NAMALWA (cell line): ENCODE measurements around the gene C2CD4C.
"Not testable (repeated sequence)": the region's sequence is repeated elsewhere in the genome, so short reads cannot be mapped to it uniquely, and the experiment has no call there.

Source experiments
- DNase-seq: peaks from one replicate; pipeline ENCODE4 v3.0.0-alpha.2; 2015; ENCODE audit warnings: low spot score

The C2CD4C gene

GRCh38 chr19:438416-438958, 29.5 kb upstream of the C2CD4C start:
- no peak for DNase-seq

GRCh38 chr19:437041-437440, 28.1 kb upstream of the C2CD4C start:
- DNase-seq: no peak

- no peak for DNase-seq
Observed at GRCh38 chr19:436413-436950, 27.5 kb upstream of the C2CD4C start.

- no peak for DNase-seq
Observed at GRCh38 chr19:435707-436412, 26.9 kb upstream of the C2CD4C start.

GRCh38 chr19:435056-435706, 26.2 kb upstream of the C2CD4C start:
- DNase-seq: no peak

GRCh38 chr19:434152-434960, 25.4 kb upstream of the C2CD4C start:
- no peak for DNase-seq

GRCh38 chr19:430701-431100, 21.8 kb upstream of the C2CD4C start:
- DNase-seq: no peak

- no peak for DNase-seq
Observed at GRCh38 chr19:428149-428548, 19.2 kb upstream of the C2CD4C start.

GRCh38 chr19:427675-428074, 18.7 kb upstream of the C2CD4C start:
- not testable (repeated sequence) for DNase-seq

GRCh38 chr19:426725-427445, 17.9 kb upstream of the C2CD4C start:
- DNase-seq: no peak

- DNase-seq: no peak
Observed at GRCh38 chr19:425056-425455, 16.1 kb upstream of the C2CD4C start.

GRCh38 chr19:424546-424945, 15.6 kb upstream of the C2CD4C start:
- no peak for DNase-seq

- no peak for DNase-seq
Observed at GRCh38 chr19:423691-424466, 14.9 kb upstream of the C2CD4C start.

GRCh38 chr19:422917-423226, 13.9 kb upstream of the C2CD4C start:
- not testable (repeated sequence) for DNase-seq

- DNase-seq: no peak
Observed at GRCh38 chr19:422213-422916, 13.4 kb upstream of the C2CD4C start.

GRCh38 chr19:419721-420515, 11.0 kb upstream of the C2CD4C start:
- DNase-seq: no peak

- DNase-seq: no peak
Observed at GRCh38 chr19:418761-419671, 10.1 kb upstream of the C2CD4C start.

GRCh38 chr19:416416-416815, 7.5 kb upstream of the C2CD4C start:
- DNase-seq: no peak

GRCh38 chr19:415292-415691, 6.3 kb upstream of the C2CD4C start:
- DNase-seq: no peak
